Endothelial cell of umbilical vein (primary cell): ENCODE measurements around the gene VAV2. TPM values are rescaled to one million over a fixed set of nuclear protein-coding genes. Genes with fewer than 3 reads are reported as not detected.

Experiments used
- BruUV-seq: library from RNA; stranded (reverse); fragments of 400-500 nt; replicated peaks from 2 replicates; lab custom pipeline; 2021; lab: Mats Ljungman, UMichigan
- CTCF ChIA-PET: fragments of 300-600, 350-600 bp; sonication (Branson Sonifier 250); formaldehyde crosslinking; loops from one replicate; lab custom pipeline; 2021; ENCODE audit warnings: antibody characterized with exemption, inconsistent platforms; lab: Charles Lee
- POLR2A ChIA-PET: fragments of 300-600, 350-600 bp; sonication (Branson Sonifier 250); formaldehyde crosslinking; loops from one replicate; lab custom pipeline; 2021; ENCODE audit warnings: antibody characterized with exemption, inconsistent platforms; lab: Charles Lee
- DNase-seq: peaks from one replicate; pipeline ENCODE4 v3.0.0-alpha.2; 2011; ENCODE audit warnings: low read depth, low spot score
- FAIRE-seq: peaks from 2 replicates; lab custom pipeline; 2011; peaks lifted over from hg19 to GRCh38; lab: Jason Lieb, UNC
- H2AFZ ChIP-seq: 2 replicates; pipeline ENCODE4 v1.6.0; 2012; ENCODE audit warnings: low read depth, low read length, control low read depth, inconsistent platforms
- H3K27ac ChIP-seq: 2 replicates; pipeline ENCODE4 v1.5.1; 2011; ENCODE audit warnings: low read depth, mild to moderate bottlenecking, control low read depth, low read length, moderate library complexity; ENCODE audit not compliant: insufficient read depth
- H3K27me3 ChIP-seq, 2 experiments: 2 replicates each; pipeline versions ENCODE4 v1.6.0 to v1.6.1; 2011; ENCODE audit warnings: low read length in 2 of 2, mixed read lengths in 1 of 2; ENCODE audit not compliant: control insufficient read depth in 2 of 2, insufficient read depth in 2 of 2
- H3K36me3 ChIP-seq, 2 experiments: 2 replicates in 1 of 2; 3 replicates in 1 of 2; pipeline ENCODE4 v1.5.1; 2011; ENCODE audit warnings: low read length in 2 of 2, mild to moderate bottlenecking in 1 of 2, moderate library complexity in 1 of 2; ENCODE audit not compliant: control insufficient read depth in 2 of 2, insufficient read depth in 2 of 2; ENCODE audit errors: extremely low read depth in 1 of 2
- H3K4me1 ChIP-seq: 3 replicates; pipeline ENCODE4 v1.5.1; 2011; ENCODE audit warnings: mild to moderate bottlenecking, low read length; ENCODE audit not compliant: control insufficient read depth, insufficient read depth; ENCODE audit errors: extremely low read depth
- H3K4me2 ChIP-seq: 2 replicates; pipeline ENCODE4 v1.6.1; 2011; ENCODE audit warnings: low read length, control low read depth, mixed read lengths; ENCODE audit not compliant: insufficient read depth
- H3K4me3 ChIP-seq, 3 experiments: fragments of 200-600 bp in 1 of 3; sonication (generic), shearing (Covaris generic) in 1 of 3; replicated peaks in 1 of 3; 2 replicates each; pipeline ENCODE4 v1.5.1; 2011 to 2016; ENCODE audit warnings: control low read depth in 3 of 3, low read length in 3 of 3, mild to moderate bottlenecking in 2 of 3, inconsistent platforms in 1 of 3, low read depth in 1 of 3, moderate library complexity in 1 of 3; ENCODE audit not compliant: insufficient read depth in 1 of 3
- H3K79me2 ChIP-seq: 2 replicates; pipeline ENCODE4 v1.6.0; 2012; ENCODE audit warnings: low read length, inconsistent platforms; ENCODE audit not compliant: control insufficient read depth, insufficient read depth
- H3K9ac ChIP-seq: replicated peaks from 2 replicates; pipeline ENCODE3; 2011; ENCODE audit warnings: low read length, control low read depth; ENCODE audit not compliant: insufficient read depth; ENCODE audit errors: extremely low read depth
- H3K9me1 ChIP-seq: replicated peaks from 3 replicates; pipeline ENCODE4 v1.6.0; 2011; ENCODE audit warnings: mild to moderate bottlenecking, low read length; ENCODE audit not compliant: control insufficient read depth, insufficient read depth; ENCODE audit errors: extremely low read depth
- H3K9me3 ChIP-seq: replicated peaks from 2 replicates; pipeline ENCODE4 v1.5.1; 2012; ENCODE audit warnings: low read length, inconsistent platforms; ENCODE audit not compliant: control insufficient read depth, insufficient read depth
- H4K20me1 ChIP-seq: replicated peaks from 2 replicates; pipeline ENCODE3; 2011; ENCODE audit warnings: mild to moderate bottlenecking, low read length; ENCODE audit not compliant: control insufficient read depth, insufficient read depth; ENCODE audit errors: extremely low read depth
- CTCF ChIP-seq, 2 donors: IDR thresholded peaks; 1 replicate in 1 of 2; 2 replicates in 1 of 2; pipeline ENCODE4 v1.5.1; 2011; ENCODE audit warnings: low read length in 2 of 2, mild to moderate bottlenecking in 2 of 2, moderate library complexity in 2 of 2, control low read depth in 1 of 2, inconsistent platforms in 1 of 2, low read depth in 1 of 2; ENCODE audit not compliant: insufficient read depth in 1 of 2; ENCODE audit errors: extremely low read depth in 1 of 2
- EZH2 ChIP-seq: IDR thresholded peaks from 2 replicates; pipeline ENCODE4 v1.6.1; 2012; ENCODE audit warnings: borderline replicate concordance, low read depth, mild to moderate bottlenecking, moderate library complexity, low read length, inconsistent platforms; ENCODE audit not compliant: severe bottlenecking
- FOS ChIP-seq: IDR thresholded peaks from 2 replicates; pipeline ENCODE4 v1.6.1; 2011; ENCODE audit warnings: mild to moderate bottlenecking, low read length, moderate library complexity, borderline replicate concordance; ENCODE audit not compliant: insufficient read depth
- GATA2 ChIP-seq: IDR thresholded peaks from 2 replicates; pipeline ENCODE4 v1.7.0; 2011; ENCODE audit warnings: low read depth, mild to moderate bottlenecking, moderate library complexity, mixed read lengths, low read length; ENCODE audit not compliant: insufficient read length, insufficient read depth
- JUN ChIP-seq: IDR thresholded peaks from 2 replicates; pipeline ENCODE4 v1.6.1; 2011; ENCODE audit warnings: borderline replicate concordance, low read depth; ENCODE audit not compliant: insufficient read length, insufficient read depth
- MAX ChIP-seq: IDR thresholded peaks from 2 replicates; pipeline ENCODE4 v1.6.1; 2011; ENCODE audit not compliant: insufficient read depth, insufficient read length
- MYC ChIP-seq: IDR thresholded peaks from one replicate; pipeline ENCODE4 v1.6.1; 2011; ENCODE audit warnings: mild to moderate bottlenecking, low read depth, low read length
- POLR2A ChIP-seq: IDR thresholded peaks from 2 replicates; pipeline ENCODE4 v1.6.1; 2012; ENCODE audit warnings: low read depth, mild to moderate bottlenecking, control low read depth, low read length
- POLR2AphosphoS5 ChIP-seq: IDR thresholded peaks from 2 replicates; pipeline ENCODE4 v1.6.1; 2012; ENCODE audit warnings: low read depth, mild to moderate bottlenecking, control low read depth, low read length, moderate library complexity; ENCODE audit not compliant: insufficient read depth
- dilution Hi-C: fragments of 300-500 bp; cut with MboI; formaldehyde crosslinking; loops from one replicate; pipeline ENCODE4 v1.15.0; 2019; ENCODE audit warnings: low sequenced_read_pairs; ENCODE audit not compliant: extremely low pct_ligation_motif_present
- intact Hi-C: fragments of 100-400 bp; cut with micrococcal nuclease; formaldehyde crosslinking; loops from one replicate; pipeline ENCODE4 v1.10.0; 2022
- polyA plus RNA-seq, 4 experiments: library from polyadenylated mRNA; depleted of rRNA in 3 of 4; stranded (reverse) in 3 of 4; unstranded in 1 of 4; fragments of >200 nt; gene quantifications; 2 replicates each; pipeline versions ENCODE4 v1.2.1 to v1.2.3, GENCODE V29; 2011 to 2012; ENCODE audit warnings: missing spikeins in 1 of 4
- total RNA-seq: library from RNA; stranded (reverse); gene quantifications from 2 replicates; pipeline ENCODE4 v1.2.3, GENCODE V29; 2021

The VAV2 gene
- total and polyA plus RNA-seq, 2 donors (not counting 3 experiments of a cell fraction or from before 2014, with no cell fraction given) = 10.6 to 30.6 TPM

- H3K4me3 ChIP-seq = no peak overlapping the region
- TF ChIP-seq POLR2AphosphoS5 (no peak), CTCF (IDR thresholded peaks at IDR 0.05; ENCODE audit: extremely low read depth in 1 of 2, insufficient read depth in 1 of 2, low read depth in 1 of 2, low read length in 2 of 2) (no peak), POLR2A (no peak), FOS (no peak), EZH2 (no peak), GATA2 (no peak), MAX (no peak), JUN (no peak), MYC (no peak)
- no peak overlapping the region for H3K9ac ChIP-seq
- no peaks in the 10 kb centered on the region for H3K9me1 ChIP-seq
- H3K9me3 ChIP-seq = no peaks in the 10 kb centered on the region
- no peaks in the 10 kb centered on the region for H3K27me3 ChIP-seq
- ChIA-PET CTCF (interaction anchor here (1.2 to 2.9 kb wide), 3 partner anchors 13 to 225 kb away, joined by 3 to 23 read pairs (median 4); no protein-coding TSS in a partner anchor), POLR2A (no interaction called here)
- H3K36me3 ChIP-seq = peaks cover 0 to 22% of the 10 kb centered on the region in 2 experiments
- FAIRE-seq (no peak), DNase-seq (no peak)
- H3K27ac ChIP-seq = no peak overlapping the region
- H2AFZ ChIP-seq = no peak overlapping the region
- no TSS peak for BruUV-seq
- H4K20me1 ChIP-seq = no peaks in the 10 kb centered on the region
- H3K79me2 ChIP-seq = no peaks in the 10 kb centered on the region
- H3K4me2 ChIP-seq = no peak overlapping the region
- no peaks in the 10 kb centered on the region for H3K4me1 ChIP-seq
- intact Hi-C loops (no loop called here), dilution Hi-C loops (no loop called here)
Measured at GRCh38 chr9:133768371-133768858, 223.7 kb downstream of the VAV2 start.
